ENCODE data around the gene RRAGC.
A peak's percentile ranks its signal among the peaks of the same experiment; 100 is the strongest.
"Not testable (repeated sequence)": the region's sequence is repeated elsewhere in the genome, so short reads cannot be mapped to it uniquely, and the experiment has no call there.

Gene RRAGC

DNA sequence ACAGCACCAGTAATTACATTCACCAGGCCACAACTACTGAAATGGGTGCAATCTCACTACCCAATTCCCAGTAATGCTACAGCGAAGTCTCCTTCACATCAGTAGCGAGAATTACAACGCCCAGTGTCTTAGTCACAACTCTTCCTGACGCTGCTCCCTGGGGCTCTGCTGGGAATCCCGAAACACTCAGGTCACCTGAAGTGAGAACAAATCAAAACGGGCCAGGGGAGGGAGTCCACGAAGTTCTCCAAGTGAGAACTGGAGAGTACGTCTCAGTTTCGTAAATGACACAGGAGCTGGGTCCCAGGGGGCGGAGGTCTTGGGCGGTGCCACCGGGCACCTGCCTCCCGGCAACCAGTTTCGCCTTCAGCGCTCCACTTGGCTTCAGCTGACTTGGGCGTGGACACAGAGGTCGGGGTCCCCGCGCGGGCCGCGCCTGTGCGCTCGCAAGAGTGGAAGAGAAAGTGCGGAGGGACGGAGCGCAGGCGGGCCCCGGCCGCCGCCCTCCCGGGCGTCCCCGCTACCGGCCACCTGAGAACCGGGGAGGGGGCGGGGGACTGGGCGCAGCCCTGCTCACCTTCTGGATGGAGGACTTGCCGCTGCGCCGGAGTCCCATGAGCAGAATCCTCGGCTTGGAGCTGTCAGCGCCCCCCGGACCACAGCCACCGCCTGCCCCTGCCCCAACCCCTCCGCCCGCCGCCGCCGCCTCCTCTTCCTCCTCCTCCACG, 575 bp downstream of the RRAGC start:
- peak; percentile 28 for DNase-seq

DNA sequence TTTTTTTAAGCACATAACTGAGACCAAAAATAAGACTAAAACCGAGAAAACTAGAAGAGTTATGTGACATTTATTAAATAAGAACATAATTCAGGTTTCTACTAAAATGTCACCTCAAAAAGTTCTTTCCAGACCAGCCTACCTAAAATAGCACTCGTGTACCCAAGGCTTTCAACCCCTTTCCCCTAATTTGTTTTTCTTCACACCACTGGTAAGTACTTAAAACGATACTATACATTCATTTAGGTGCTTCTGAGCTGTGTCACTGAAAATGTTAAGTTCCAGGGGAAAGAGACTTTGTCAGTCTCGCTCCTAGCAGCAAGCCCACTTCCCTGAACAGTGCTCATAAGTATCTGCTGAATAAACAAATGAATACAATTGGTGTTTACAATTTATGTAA, 6.8 kb downstream of the RRAGC start:
- DNase-seq = no peak

DNA sequence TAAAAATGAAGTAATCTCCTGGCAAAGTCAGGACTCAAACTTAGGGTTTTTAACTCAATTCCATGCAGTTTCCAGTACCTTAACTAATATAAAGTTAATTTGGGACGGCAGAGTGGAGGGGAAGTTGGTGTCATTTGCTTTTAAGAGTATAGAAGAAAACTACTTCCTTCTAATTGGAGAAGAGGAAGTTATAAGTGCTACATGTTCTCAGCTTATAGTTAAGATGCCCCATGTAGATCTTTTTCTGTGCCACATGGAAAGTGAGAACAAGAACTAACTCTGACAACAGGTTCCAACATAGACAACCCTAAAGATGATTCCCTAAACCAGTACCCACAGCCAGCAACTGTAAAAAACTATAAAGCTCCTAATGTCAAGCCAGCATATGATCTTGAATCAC, 11.5 kb downstream of the RRAGC start:
- DNase-seq = no peak

DNA sequence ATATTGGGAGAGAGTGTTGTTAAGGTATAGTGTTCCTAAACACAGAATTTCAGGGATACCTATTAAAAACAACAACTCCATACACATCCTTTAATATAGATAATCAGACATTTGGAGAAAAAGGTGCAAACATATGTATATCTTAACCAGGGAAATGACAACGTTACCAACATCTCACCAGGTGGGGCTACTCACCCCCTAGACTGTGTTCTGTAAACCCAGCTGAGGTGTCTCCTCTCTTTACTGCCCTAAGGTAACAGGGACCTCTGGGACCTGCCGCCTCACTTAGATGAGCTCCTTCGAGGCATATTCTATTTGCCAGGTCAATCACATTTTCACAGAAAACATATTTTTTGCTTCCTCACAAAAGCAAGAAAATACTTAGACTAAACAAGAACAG, 13.4 kb downstream of the RRAGC start:
- DNase-seq = no peak

- not testable (repeated sequence) for DNase-seq
These were observed 14.5 kb downstream of the RRAGC start for GRCh38 chr1:38845088-38845487.

- no peak for DNase-seq
These were observed 19.3 kb downstream of the RRAGC start for GRCh38 chr1:38840281-38840680.

DNA sequence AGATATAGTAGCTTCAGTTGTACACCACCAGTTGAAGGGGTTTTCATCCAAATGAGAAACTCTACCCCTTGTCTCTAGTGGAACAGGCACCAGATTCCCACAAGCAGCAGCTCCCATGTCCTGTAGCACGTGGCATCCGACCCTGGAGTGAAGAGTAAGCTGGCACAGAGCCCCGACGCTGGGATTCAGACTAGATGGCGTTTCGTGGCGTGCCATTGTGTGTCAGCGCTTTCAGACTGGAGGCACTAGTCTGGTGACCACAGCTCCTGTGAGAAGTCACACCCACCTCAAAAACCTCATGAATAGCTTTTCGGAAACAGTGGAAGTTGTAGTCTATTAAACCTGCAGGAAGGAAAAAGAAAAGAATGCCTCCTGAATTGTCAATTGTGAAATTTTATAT, 20.2 kb downstream of the RRAGC start:
- DNase-seq = no peak

GRCh38 chr1:38836316-38836715, 23.3 kb downstream of the RRAGC start:
- not testable (repeated sequence) for DNase-seq

DNA sequence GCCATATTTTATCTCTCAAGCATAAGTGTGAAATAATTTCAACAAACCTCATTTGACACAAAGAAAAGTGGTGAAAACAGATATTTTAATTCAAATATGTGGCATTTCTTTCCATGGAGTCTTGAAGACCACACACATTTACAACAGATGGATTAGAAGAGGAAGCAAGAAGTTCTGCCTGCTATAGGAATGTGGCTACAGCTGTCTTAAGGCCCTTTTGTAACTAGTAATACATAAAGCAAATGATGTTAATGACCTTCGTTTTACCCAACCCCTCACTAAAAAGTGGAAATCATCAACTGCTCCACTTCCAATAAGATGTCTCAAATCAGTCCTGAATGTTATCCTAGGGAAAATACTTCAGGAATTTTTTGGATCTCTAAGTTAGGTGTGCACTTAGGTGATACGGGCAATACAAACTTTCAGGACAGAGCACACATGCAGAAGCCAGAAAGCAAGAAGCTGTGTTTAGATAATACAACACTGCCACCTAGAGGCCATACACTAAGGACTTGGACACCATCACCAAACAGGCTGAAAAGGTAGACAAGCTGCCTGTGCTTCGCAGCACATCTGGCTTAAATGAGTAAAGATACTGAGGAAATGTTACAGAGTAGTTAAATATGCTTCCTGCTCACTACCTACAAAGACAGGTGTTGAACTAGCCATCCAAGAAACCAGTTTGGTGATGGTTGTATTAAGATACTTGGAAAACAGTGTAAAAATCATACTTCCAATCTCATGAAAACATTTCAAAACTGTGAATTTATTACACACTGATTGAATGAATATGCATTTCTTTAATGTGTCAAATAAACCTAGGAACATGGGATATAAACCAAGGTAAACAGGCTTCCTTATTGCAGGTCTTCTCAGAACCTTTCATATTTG, 24.4 kb downstream of the RRAGC start:
- DNase-seq = peak; percentile 26

GRCh38 chr1:38834221-38834782, 25.3 kb downstream of the RRAGC start:
- DNase-seq = no peak

GRCh38 chr1:38833146-38833545, 26.4 kb downstream of the RRAGC start:
- no peak for DNase-seq

GRCh38 chr1:38832370-38832734, 27.2 kb downstream of the RRAGC start:
- no peak for DNase-seq

- DNase-seq = no peak
These were observed 27.7 kb downstream of the RRAGC start for GRCh38 chr1:38831731-38832369.

GRCh38 chr1:38829368-38829767, 30.2 kb downstream of the RRAGC start:
- no peak for DNase-seq

GRCh38 chr1:38827318-38827717, 32.3 kb downstream of the RRAGC start:
- DNase-seq = no peak

GRCh38 chr1:38826886-38827285, 32.7 kb downstream of the RRAGC start:
- DNase-seq = no peak

- no peak for DNase-seq
These were observed 33.3 kb downstream of the RRAGC start for GRCh38 chr1:38826262-38826661.

- DNase-seq = no peak
These were observed 38.7 kb downstream of the RRAGC start for GRCh38 chr1:38820860-38821259.

DNA sequence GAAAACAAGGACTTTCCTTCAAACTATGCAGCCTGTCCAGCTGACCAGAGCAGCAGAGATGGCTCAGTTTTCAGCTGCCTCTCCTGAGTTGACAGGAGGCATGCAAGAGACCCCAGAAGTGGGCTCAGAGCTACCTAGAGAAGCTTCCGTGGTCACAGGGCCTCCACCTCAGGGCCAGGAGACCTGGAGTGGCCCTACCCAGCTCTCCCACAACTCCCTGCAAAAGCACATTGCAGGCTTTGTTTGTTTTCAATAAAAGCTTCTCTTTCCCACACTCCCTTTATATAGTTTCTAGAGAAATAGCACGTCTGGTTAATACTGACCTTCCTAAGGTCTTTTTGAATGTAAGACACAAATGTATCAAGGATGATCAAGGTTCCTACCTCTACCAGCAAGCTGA, 40.1 kb downstream of the RRAGC start:
- no peak for DNase-seq

GRCh38 chr1:38819040-38819439, 40.5 kb downstream of the RRAGC start:
- DNase-seq = no peak

DNA sequence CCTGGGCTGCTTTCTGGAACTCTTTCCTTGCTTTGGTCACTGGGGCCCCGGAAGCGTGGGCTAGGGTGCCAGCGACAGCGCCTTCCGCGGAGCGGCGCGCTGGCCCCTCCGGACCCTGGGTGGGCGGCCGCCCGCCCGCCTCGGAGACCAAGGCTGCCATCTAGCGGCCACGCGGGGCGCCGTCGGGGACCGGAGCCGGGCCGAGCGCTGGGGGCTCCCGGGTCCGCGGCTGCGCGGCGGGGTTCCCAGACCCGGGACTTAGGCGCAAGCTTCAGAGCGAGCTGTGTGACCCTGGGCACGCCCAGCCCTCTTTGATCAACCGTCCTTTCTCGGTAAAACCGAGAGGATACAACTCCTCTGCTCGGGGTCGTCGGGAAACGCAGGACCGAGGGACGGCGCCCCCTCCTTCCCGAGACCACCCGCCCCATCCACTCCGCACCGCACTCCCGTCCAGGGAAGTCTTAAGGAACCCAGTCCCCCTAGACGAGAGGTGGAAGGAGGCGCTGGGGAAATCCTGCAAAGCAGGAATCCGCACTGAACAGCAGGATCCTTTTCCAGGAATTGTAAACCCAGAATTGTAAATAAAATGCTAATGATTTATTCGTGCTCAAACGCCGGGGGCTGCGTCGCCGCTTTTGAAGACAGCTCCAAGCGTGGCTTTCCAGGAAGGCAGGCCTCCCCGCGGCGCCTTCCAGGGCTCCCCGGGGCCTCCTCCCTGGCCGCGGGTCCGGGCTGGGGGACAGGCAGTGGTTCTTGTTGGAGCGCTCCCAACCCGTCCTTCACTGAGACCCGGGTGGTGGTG, 41.2 kb downstream of the RRAGC start:
- peak; percentile 46 for DNase-seq
